Sigmoid colon (tissue), 3 donors: Measurements from ENCODE around the gene CIDEA.

ENCODE experiments used
- POLR2A ChIP-seq, 2 donors: fragments of 450-650 bp; IDR thresholded peaks; one replicate each; pipeline ENCODE4 v1.6.1; 2016; ENCODE audit warnings: antibody characterized with exemption in 2 of 2, mild to moderate bottlenecking in 2 of 2, moderate library complexity in 2 of 2
- TF ChIP-seq, protein P1 (sequence below), 4 experiments: fragments of 450-650 bp in 3 of 4; fragments of 200-600 bp in 1 of 4; IDR thresholded peaks; one replicate each; pipeline ENCODE4 v1.5.1; 2016 to 2019; ENCODE audit warnings: antibody characterized with exemption in 4 of 4, mild to moderate bottlenecking in 3 of 4, moderate library complexity in 2 of 4

DNA sequence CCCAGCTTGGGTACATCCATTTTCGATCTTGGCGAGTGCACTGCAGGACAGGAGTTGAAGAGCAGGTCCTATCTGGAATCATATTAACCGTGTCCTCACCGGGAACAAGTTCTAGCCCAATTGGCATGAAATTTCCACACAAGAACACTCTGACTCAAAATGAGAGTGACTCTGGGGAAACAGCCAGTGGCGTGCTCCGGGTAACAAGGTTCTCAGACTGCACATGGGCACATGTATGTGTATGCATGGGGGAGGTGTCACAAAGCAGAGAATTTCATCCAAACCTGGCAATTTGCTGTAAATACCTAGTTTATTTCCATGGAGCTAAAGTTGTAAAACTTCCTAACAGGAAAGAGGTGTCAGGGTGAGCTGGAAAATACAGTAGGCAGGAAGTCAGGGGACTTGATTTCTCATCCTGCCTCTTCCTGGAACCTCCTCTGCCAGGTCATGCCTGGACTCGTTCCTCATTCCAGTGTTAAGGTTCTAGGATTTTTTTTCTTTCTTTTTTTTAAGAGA, 55.6 kb downstream of the CIDEA start:
- TF ChIP-seq, protein P1, sequence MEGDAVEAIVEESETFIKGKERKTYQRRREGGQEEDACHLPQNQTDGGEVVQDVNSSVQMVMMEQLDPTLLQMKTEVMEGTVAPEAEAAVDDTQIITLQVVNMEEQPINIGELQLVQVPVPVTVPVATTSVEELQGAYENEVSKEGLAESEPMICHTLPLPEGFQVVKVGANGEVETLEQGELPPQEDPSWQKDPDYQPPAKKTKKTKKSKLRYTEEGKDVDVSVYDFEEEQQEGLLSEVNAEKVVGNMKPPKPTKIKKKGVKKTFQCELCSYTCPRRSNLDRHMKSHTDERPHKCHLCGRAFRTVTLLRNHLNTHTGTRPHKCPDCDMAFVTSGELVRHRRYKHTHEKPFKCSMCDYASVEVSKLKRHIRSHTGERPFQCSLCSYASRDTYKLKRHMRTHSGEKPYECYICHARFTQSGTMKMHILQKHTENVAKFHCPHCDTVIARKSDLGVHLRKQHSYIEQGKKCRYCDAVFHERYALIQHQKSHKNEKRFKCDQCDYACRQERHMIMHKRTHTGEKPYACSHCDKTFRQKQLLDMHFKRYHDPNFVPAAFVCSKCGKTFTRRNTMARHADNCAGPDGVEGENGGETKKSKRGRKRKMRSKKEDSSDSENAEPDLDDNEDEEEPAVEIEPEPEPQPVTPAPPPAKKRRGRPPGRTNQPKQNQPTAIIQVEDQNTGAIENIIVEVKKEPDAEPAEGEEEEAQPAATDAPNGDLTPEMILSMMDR (IDR thresholded peaks at IDR 0.05), result no peak
- no peak for TF ChIP-seq POLR2A (IDR thresholded peaks at IDR 0.05)
